ENCODE data around the gene LASP1NB.

DNA sequence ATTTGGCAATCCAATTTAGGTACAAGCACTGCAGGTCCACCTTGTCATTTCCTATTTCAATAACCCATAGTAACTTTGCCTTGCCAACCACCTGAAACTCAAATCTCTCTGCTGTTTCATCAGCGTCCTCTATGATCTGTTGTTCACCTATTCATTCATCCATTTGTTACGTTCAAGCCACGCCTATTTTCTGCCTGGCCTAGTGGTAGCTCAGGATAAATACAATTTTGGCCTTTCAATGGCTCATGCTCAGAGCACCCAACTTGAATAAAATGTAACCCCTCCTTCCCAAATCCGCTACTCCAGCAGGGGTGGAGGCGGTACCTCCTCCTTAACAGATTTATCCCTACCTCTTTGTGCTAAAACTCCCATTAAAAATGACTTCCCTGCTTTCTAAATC, 45.4 kb downstream of the LASP1NB start:
- no peak for TF ChIP-seq EZH2 (IDR thresholded peaks at IDR 0.05; ENCODE audit: borderline replicate concordance, low read length)
- TF ChIP-seq, protein P1, sequence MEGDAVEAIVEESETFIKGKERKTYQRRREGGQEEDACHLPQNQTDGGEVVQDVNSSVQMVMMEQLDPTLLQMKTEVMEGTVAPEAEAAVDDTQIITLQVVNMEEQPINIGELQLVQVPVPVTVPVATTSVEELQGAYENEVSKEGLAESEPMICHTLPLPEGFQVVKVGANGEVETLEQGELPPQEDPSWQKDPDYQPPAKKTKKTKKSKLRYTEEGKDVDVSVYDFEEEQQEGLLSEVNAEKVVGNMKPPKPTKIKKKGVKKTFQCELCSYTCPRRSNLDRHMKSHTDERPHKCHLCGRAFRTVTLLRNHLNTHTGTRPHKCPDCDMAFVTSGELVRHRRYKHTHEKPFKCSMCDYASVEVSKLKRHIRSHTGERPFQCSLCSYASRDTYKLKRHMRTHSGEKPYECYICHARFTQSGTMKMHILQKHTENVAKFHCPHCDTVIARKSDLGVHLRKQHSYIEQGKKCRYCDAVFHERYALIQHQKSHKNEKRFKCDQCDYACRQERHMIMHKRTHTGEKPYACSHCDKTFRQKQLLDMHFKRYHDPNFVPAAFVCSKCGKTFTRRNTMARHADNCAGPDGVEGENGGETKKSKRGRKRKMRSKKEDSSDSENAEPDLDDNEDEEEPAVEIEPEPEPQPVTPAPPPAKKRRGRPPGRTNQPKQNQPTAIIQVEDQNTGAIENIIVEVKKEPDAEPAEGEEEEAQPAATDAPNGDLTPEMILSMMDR (conservative IDR thresholded peaks at IDR 0.05 in 1 of 2, IDR thresholded peaks at IDR 0.05 in 1 of 2; ENCODE audit: extremely low read depth in 1 of 2, insufficient read depth in 1 of 2, low read depth in 1 of 2, low read length in 2 of 2): no peak
